Stomach (tissue), 9 donors: ENCODE results near the gene MANSC1. TPM values are rescaled to one million over a fixed set of nuclear protein-coding genes. Genes with fewer than 3 reads are reported as not detected.
A peak's percentile ranks its signal among the peaks of the same experiment; 100 is the strongest.

ENCODE experiments used
- DNase-seq, 2 donors: peaks; one replicate each; pipeline versions ENCODE4 v3.0.0 to v3.0.0-alpha.2; 2013 to 2019
- H3K27ac ChIP-seq, 5 donors: fragments of 200-600 bp in 4 of 5; sonication (generic) in 4 of 5; one replicate each; pipeline ENCODE4 v1.5.1; 2013 to 2019; ENCODE audit warnings: mild to moderate bottlenecking in 1 of 5, moderate library complexity in 1 of 5
- H3K27me3 ChIP-seq, 3 donors: fragments of 200-600 bp; sonication (generic); one replicate each; pipeline ENCODE4 v1.5.1; 2017 to 2019; ENCODE audit warnings: mixed run types in 1 of 3
- H3K36me3 ChIP-seq, 4 donors: fragments of 200-600 bp; sonication (generic); 1 replicate in 3 of 4; 2 replicates in 1 of 4; pipeline ENCODE4 v1.5.1; 2016 to 2019
- H3K4me1 ChIP-seq, 4 donors: fragments of 200-600 bp; sonication (generic); one replicate each; pipeline ENCODE4 v1.5.1; 2016 to 2019
- H3K4me3 ChIP-seq, 4 donors: fragments of 200-600 bp; sonication (generic) in 3 of 4; one replicate each; pipeline ENCODE4 v1.5.1; 2016 to 2019; ENCODE audit warnings: mild to moderate bottlenecking in 1 of 4
- H3K9me3 ChIP-seq, 4 donors: fragments of 200-600 bp; sonication (generic); one replicate each; pipeline ENCODE4 v1.5.1; 2016 to 2019
- CTCF ChIP-seq, 7 experiments: fragments of 450-650 bp in 4 of 7; fragments of 200-600 bp in 3 of 7; sonication (generic) in 3 of 7; IDR thresholded peaks; one replicate each; pipeline ENCODE4 v1.5.1; 2016 to 2019; ENCODE audit warnings: antibody characterized with exemption in 7 of 7, control low read depth in 2 of 7, mild to moderate bottlenecking in 1 of 7
- EP300 ChIP-seq: sonication (generic); formaldehyde crosslinking; IDR thresholded peaks from one replicate; pipeline ENCODE4 v1.6.1; 2017; ENCODE audit warnings: antibody characterized with exemption
- POLR2A ChIP-seq, 4 donors: fragments of 450-650 bp; IDR thresholded peaks; one replicate each; pipeline ENCODE4 v1.6.1; 2016; ENCODE audit warnings: antibody characterized with exemption in 4 of 4, control low read depth in 2 of 4, mild to moderate bottlenecking in 1 of 4, moderate library complexity in 1 of 4
- POLR2AphosphoS5 ChIP-seq, 3 donors: sonication (generic); formaldehyde crosslinking; IDR thresholded peaks; one replicate each; pipeline ENCODE4 v1.6.1; 2016; ENCODE audit warnings: antibody characterized with exemption in 3 of 3
- WGBS, 5 donors: extraction: QIAGEN DNeasy Blood & Tissue Kit in 3 of 5; methylation state at CpG; one replicate each; pipeline versions ENCODE4 v1.1.5 to v1.1.7; 2013 to 2018; 5-methylcytosine and 5-hydroxymethylcytosine counted together
- intact Hi-C: fragments of 100-400 bp; cut with DNase I; formaldehyde crosslinking; loops from one replicate; pipeline ENCODE4 v1.15.1; 2023; ENCODE audit warnings: low total_unique reads
- polyA plus RNA-seq, 3 donors: library from polyadenylated mRNA; stranded (reverse); fragments of 200-250 nt; gene quantifications; one replicate each; pipeline ENCODE4 v1.2.3, GENCODE V29; 2013
- total RNA-seq, 5 donors: library from RNA; depleted of rRNA; stranded (reverse); fragments of >200 nt; gene quantifications; one replicate each; pipeline versions ENCODE4 v1.1.0 to v1.2.3, GENCODE V29; 2014 to 2016
- donor health status: healthy with polysubstance abuse.
- donor health status: Bipolar disorder and iron deficiency.
- donor health status: healthy.

MANSC1 gene
- total and polyA plus RNA-seq, 8 donors: 0.29 to 35.7 (median 9.5) TPM

- Histone ChIP-seq H3K27ac (no peak overlapping the region), H3K4me1 (no peaks in the 10 kb centered on the region), H3K27me3 (no peaks in the 10 kb centered on the region), H3K36me3 (no peaks in the 10 kb centered on the region), H3K9me3 (no peaks in the 10 kb centered on the region), H3K4me3 (no peak overlapping the region)
- DNase-seq: no peak
- WGBS, 5 donors: 82 to 92% (median 90%) methylated on average over 2 of the region's 2 CpGs
- intact Hi-C loops: no loop called here
- TF ChIP-seq POLR2A (IDR thresholded peaks at IDR 0.05) (no peak), EP300 (no peak)
Observed at GRCh38 chr12:12301122-12301521, 48.9 kb downstream of the MANSC1 start.

- no peak for TF ChIP-seq POLR2A (IDR thresholded peaks at IDR 0.05)
- no peak for TF ChIP-seq POLR2AphosphoS5 (IDR thresholded peaks at IDR 0.05)
- TF ChIP-seq CTCF (IDR thresholded peaks at IDR 0.05): no peak
- no peak for TF ChIP-seq EP300
- intact Hi-C loops: no loop called here
- H3K9me3 ChIP-seq: no peaks in the 10 kb centered on the region
Observed at GRCh38 chr12:12297201-12297830, 52.7 kb downstream of the MANSC1 start.

GRCh38 chr12:12294215-12295005, 55.6 kb downstream of the MANSC1 start:
- intact Hi-C loops: no loop called here

More at GRCh38 chr12:12297201-12297830, 52.7 kb downstream of the MANSC1 start:
- peaks cover 0 to 13% (median 8%) of the 10 kb centered on the region in 4 donors for H3K4me1 ChIP-seq
- H3K4me3 ChIP-seq: no peak overlapping the region
- H3K27ac ChIP-seq: no peak overlapping the region
- H3K27me3 ChIP-seq: no peaks in the 10 kb centered on the region
- 75 to 89% (median 81%) methylated on average over 8 of the region's 8 CpGs for WGBS, 5 donors
- no peak for DNase-seq
- no peaks in the 10 kb centered on the region for H3K36me3 ChIP-seq

GRCh38 chr12:12290206-12290605, 59.8 kb downstream of the MANSC1 start:
- TF ChIP-seq POLR2A (IDR thresholded peaks at IDR 0.05) (no peak), EP300 (no peak), POLR2AphosphoS5 (IDR thresholded peaks at IDR 0.05) (no peak), CTCF (IDR thresholded peaks at IDR 0.05) (no peak)
- intact Hi-C loops: no loop called here
- WGBS, 5 donors: 35 to 54% (median 44%) methylated on average over 1 of the region's 1 CpG
- no peak overlapping the region for H3K27ac ChIP-seq
- H3K27me3 ChIP-seq: no peaks in the 10 kb centered on the region
- H3K4me1 ChIP-seq: peaks cover 0 to 11% (median 8%) of the 10 kb centered on the region in 4 donors
- no peaks in the 10 kb centered on the region for H3K9me3 ChIP-seq
- no peak overlapping the region for H3K4me3 ChIP-seq
- no peaks in the 10 kb centered on the region for H3K36me3 ChIP-seq
- DNase-seq: no peak

More at GRCh38 chr12:12294215-12295005, 55.6 kb downstream of the MANSC1 start:
- no peaks in the 10 kb centered on the region for H3K27me3 ChIP-seq
- peak overlapping the region in 1 of 5 donors; percentile 32 for H3K27ac ChIP-seq
- H3K9me3 ChIP-seq: no peaks in the 10 kb centered on the region
- TF ChIP-seq POLR2AphosphoS5 (IDR thresholded peaks at IDR 0.05): no peak
- TF ChIP-seq CTCF (IDR thresholded peaks at IDR 0.05): no peak
- no peak for TF ChIP-seq POLR2A (IDR thresholded peaks at IDR 0.05)
- TF ChIP-seq EP300: no peak
- H3K4me1 ChIP-seq: peaks cover 0 to 13% (median 8%) of the 10 kb centered on the region in 4 donors
- no peak overlapping the region for H3K4me3 ChIP-seq
- 49 to 68% (median 60%) methylated on average over 5 of the region's 5 CpGs for WGBS, 5 donors
- H3K36me3 ChIP-seq: no peaks in the 10 kb centered on the region
- DNase-seq: peak in 1 of 2 donors; percentile 33
